ENCODE results near the gene AARS1. TPM values are rescaled to one million over a fixed set of nuclear protein-coding genes. Genes with fewer than 3 reads are reported as not detected.
"Not testable (repeated sequence)": the region's sequence is repeated elsewhere in the genome, so short reads cannot be mapped to it uniquely, and the experiment has no call there.

AARS1 gene
- polyA plus RNA-seq, 12 donors: 39.4 to 61.8 (median 57.4) TPM; not detected in 1

DNA sequence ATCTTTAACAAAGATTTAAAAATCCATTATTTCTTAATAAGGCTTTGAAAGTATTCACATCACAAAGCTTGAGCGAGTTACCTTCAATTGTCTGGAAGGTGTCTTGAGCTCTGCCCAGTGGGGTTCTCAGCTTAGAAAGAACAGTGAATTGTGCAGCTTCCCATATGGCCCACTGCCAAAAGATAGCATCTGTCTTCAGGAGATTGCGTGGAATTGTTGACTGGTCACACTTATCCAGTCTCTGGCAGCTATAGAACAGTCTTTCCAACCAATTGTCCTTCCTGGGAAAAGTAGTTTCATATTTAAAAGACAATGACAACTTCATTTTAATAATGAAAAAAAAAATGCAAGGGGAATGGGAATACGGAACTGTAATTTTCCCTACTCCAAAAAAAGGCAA is 57.5 kb downstream of the AARS1 start:
- not testable (repeated sequence) for DNase-seq

- DNase-seq: not testable (repeated sequence)
These were observed 63.3 kb downstream of the AARS1 start for GRCh38 chr16:70226024-70226423.

- not testable (repeated sequence) for DNase-seq
These were observed 63.9 kb downstream of the AARS1 start for GRCh38 chr16:70225430-70225829.

GRCh38 chr16:70224645-70225044 is 64.7 kb downstream of the AARS1 start:
- DNase-seq: not testable (repeated sequence)

- DNase-seq: not testable (repeated sequence)
These were observed 65.3 kb downstream of the AARS1 start for GRCh38 chr16:70223971-70224513.

DNA sequence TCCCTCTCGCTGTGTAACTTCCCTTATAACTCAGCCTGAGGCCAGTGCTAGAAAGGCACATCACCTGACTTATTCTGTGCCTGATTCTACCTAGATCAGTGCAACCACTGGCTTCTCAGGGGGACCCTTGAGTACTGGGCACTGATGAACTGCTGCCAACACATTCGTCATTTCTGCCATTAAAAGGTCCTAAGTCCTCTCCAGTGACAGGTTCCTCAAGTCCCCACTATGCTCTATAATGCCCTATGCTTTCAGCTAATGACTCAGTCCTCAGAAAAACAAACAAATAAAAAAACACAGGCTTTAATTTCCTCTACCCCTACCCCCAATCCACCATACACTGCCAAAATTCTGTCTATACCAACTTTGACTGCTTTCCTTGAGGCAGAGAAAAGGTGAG is 66.1 kb downstream of the AARS1 start:
- DNase-seq: not testable (repeated sequence)

DNA sequence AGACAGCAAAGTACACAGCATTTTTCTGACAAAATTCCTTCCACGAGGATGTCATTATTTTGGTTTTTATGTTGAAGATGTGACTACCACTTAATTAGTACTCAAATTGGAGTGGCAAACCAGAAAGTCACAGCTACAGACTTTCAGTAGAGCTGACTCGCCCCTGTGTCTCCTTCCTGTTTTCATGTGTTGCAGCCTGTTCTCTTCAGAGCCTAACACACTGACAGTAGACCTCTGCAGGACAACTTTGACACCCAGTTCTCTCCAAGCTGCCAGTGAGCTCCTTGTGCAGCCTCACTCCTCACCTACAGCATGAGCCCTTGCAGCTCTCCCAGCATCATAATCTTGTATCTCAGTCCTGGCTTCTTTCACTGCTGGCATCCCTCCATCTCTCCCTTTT is 66.7 kb downstream of the AARS1 start:
- DNase-seq: not testable (repeated sequence)

GRCh38 chr16:70218586-70218985 is 70.7 kb downstream of the AARS1 start:
- not testable (repeated sequence) for DNase-seq

GRCh38 chr16:70206382-70206781 is 82.9 kb downstream of the AARS1 start:
- DNase-seq: not testable (repeated sequence)

DNA sequence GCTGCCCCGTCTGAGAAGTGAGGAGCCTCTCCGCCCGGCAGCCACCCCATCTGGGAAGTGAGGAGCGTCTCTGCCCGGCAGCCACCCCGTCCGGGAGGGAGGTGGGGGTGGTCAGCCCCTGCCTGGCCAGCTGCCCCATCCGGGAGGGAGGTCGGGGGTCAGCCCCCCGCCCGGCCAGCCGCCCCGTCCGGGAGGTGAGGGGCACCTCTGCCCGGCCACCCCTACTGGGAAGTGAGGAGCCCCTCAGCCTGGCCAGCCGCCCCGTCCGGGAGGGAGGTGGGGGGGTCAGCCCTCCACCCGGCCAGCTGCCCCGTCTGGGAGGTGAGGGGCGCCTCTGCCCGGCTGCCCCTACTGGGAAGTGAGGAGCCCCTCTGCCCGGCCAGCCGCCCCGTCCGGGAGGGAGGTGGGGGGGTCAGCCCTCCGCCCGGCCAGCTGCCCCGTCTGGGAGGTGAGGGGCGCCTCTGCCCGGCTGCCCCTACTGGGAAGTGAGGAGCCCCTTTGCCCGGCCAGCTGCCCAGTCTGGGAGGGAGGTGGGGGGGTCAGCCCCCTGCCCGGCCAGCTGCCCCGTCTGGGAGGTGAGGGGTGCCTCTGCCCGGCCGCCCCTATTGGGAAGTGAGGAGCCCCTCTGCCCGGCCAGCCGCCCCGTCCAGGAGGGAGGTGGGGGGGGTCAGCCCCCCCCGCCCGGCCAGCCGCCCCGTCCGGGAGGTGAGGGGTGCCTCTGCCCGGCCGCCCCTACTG is 84.5 kb downstream of the AARS1 start:
- not testable (repeated sequence) for DNase-seq

DNA sequence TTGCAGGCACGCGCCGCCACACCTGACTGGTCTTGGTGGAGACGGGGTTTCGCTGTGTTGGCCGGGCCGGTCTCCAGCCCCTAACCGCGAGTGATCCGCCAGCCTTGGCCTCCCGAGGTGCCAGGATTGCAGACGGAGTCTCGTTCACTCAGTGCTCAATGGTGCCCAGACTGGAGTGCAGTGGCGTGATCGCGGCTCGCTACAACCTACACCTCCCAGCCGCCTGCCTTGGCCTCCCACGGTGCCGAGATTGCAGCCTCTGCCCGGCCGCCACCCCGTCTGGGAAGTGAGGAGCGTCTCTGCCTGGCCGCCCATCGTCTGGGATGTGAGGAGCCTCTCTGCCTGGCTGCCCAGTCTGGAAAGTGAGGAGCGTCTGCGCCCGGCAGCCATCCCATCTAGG is 85.3 kb downstream of the AARS1 start:
- DNase-seq: not testable (repeated sequence)

- not testable (repeated sequence) for DNase-seq
These were observed 85.8 kb downstream of the AARS1 start for GRCh38 chr16:70203508-70203907.

Other genes with a start within 250 kb of the AARS1 start
- gene PDPR, start 175.2 kb downstream of the AARS1 start, polyA plus RNA-seq (ENCODE audit: insufficient read length in 12 of 12): 10 to 100 TPM; 15.4 to 59.3 (median 22.9) TPM
- 1 to 10 TPM in 2 of 12 donors, under 1 TPM in 6, not detected in 4; 0.28 to 1.1 (median 0.53) TPM for gene CLEC18C, start 115.7 kb downstream of the AARS1 start, polyA plus RNA-seq (ENCODE audit: insufficient read length in 12 of 12)
- gene EXOSC6, start 37.6 kb downstream of the AARS1 start, polyA plus RNA-seq (ENCODE audit: insufficient read length in 12 of 12): 10 to 100 TPM in 11 of 12 donors, 1 to 10 TPM in 1; 9.8 to 81.1 (median 12.9) TPM
- gene DDX19B, start 9.7 kb upstream of the AARS1 start, polyA plus RNA-seq (ENCODE audit: insufficient read length in 12 of 12): 10 to 100 TPM in 11 of 12 donors, not detected in 1; 18.3 to 31.4 (median 23.2) TPM
- 10 to 100 TPM in 11 of 12 donors, not detected in 1; 22.2 to 49.0 (median 39.4) TPM for gene DDX19A, start 57.4 kb upstream of the AARS1 start, polyA plus RNA-seq (ENCODE audit: insufficient read length in 12 of 12)
- gene ST3GAL2, start 149.6 kb upstream of the AARS1 start, polyA plus RNA-seq (ENCODE audit: insufficient read length in 12 of 12): 10 to 100 TPM in 11 of 12 donors, not detected in 1; 22.6 to 40.6 (median 26.5) TPM
- gene FCSK, start 165.1 kb upstream of the AARS1 start, polyA plus RNA-seq (ENCODE audit: insufficient read length in 12 of 12): 10 to 100 TPM in 2 of 12 donors, 1 to 10 TPM in 9, not detected in 1; 4.4 to 12.5 (median 7.5) TPM
- 10 to 100 TPM in 11 of 12 donors, not detected in 1; 32.4 to 46.9 (median 40.4) TPM for gene COG4, start 234.0 kb upstream of the AARS1 start, polyA plus RNA-seq (ENCODE audit: insufficient read length in 12 of 12)
- 100 to 1,000 TPM in 11 of 12 donors, not detected in 1; 176 to 270 (median 220) TPM for gene SF3B3, start 234.3 kb upstream of the AARS1 start, polyA plus RNA-seq (ENCODE audit: insufficient read length in 12 of 12)